ENCODE measurements around the gene ADCY1.

ADCY1 gene

DNA sequence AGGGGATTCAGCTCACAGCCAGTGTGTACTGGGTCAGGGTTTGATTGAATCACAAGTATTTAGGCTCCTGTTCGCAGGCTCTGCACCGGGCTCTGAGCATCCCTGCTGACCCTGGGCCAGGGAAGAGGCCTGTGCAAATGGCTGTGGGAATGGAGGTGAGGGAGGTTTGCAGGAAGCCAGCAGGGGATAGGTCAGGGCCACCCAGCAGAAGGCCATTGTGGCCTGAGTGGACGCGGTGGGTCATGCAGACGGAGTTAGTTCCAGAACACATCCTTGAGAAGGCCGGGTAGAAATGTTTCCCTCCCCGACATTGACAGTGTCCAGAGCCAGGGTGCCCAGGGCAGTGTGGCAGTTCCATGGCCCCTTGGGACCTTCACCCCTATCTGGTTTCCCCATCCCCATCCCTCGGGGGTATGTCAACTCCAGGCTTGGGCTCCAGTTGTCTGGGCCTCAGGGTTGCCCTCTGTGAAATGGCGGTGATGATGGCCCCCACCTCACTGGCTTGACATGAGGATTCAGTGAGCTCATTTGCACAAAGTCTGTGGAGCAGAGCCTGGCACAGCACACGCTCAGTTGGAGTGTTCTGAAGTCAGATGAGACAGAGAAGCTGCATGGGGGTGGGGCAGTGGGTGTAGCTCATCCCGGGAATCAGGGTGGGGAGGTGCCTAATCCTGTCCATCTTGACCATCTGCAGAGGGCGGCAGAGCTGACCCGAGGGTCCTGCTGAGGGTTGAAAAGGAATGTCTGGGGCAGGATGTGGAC is 107.6 kb downstream of the ADCY1 start:
- no peak for DNase-seq

- DNase-seq: no peak
Observed at GRCh38 chr7:45682358-45682735, 108.2 kb downstream of the ADCY1 start.

DNA sequence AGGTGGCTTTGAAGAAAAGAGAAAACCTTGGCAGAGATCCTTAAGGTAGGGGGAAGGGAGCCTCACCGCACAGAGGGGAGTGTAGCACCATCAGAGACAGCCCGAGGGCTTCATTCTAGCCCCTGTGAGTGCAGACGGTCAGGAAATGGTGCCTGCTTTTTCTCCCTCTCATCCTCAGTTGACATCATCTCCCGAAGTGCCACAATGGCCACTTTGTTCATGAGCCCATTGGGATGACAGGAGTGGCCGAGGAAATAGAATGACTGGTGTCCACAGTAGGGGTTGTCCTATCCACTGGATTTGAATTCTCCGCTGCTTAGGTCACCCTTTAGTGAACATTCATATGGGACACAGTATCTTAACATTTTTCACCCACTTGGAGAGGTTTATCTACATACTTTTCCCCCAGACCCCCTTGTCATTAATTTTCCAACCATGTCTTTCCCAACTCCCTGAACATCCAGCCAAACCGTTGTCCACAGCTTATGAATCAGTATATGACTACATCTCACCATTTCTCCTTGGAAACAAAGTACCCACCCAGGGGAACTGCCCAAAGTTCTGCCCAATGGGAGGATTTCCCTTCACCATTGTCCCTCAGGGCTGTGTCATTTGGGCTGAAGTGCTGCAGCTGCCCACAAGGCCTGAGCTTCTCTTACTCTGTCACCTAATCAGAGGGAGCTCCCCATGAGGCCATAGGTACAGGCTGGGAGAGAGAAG is 108.8 kb downstream of the ADCY1 start:
- no peak for DNase-seq

DNA sequence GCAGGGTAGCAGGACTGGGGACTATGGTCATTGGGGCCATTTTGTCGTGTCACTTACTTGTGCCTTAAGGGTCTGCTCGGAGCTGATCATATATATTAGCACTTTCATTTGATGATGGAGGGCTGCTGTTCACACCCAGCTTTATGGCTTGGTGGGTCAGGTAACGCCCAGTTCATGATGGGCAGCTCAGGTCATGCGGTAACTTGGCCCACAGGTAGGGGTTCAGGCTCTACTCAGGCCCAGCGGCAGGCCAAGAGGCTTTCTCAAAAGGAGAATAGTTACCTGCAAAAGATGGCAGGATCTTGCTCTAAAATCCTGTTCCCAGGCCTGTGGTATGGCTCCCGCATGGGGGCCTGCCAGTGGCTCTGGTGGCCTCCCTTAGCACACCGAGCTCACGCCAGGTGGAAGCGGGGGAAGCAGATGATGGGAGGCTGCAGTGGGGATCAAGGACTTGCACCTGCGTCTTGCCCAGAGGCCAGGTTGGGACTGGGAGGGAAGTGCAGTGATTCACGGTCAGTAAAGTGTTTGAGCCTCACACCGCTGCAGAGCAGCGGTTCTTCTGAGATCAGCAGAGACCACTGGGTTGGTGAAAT is 109.5 kb downstream of the ADCY1 start:
- DNase-seq: no peak

GRCh38 chr7:45684910-45685618 is 110.9 kb downstream of the ADCY1 start:
- DNase-seq: no peak

- DNase-seq: no peak
Observed at GRCh38 chr7:45685619-45686240, 111.6 kb downstream of the ADCY1 start.

DNA sequence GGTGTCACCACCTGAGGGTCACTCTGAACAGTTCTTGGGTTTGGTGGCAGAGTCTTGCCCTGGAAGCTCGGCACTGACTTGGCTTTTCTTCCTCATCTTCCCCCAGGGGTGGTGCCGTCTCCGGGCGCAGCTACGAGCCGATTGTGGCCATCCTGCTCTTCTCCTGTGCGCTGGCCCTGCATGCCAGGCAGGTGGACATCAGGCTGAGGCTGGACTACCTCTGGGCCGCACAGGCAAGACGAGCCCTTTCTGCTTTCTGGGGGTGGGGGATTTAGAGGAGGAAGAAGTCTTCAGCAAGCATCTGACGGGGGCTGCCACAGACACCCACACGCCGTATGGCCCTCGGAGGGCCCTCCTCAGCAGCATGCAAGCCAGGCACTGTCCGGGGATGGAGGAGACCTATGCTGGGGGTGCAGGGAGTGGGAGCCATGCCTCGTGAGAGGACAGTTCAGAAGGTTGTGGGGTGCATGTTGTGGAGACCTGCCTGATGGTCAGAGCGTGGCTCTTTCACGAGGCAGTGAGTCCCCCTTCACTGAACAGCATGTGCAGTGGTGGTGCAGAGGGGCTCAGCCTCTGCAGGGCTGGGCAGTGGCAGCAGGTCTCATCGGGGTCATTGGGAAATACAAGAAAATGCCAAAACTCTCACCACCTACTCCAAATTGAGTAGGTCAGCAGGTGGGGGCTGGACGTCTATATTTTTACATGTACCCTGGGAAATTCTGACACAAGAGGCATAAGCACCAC is 112.4 kb downstream of the ADCY1 start:
- no peak for DNase-seq

DNA sequence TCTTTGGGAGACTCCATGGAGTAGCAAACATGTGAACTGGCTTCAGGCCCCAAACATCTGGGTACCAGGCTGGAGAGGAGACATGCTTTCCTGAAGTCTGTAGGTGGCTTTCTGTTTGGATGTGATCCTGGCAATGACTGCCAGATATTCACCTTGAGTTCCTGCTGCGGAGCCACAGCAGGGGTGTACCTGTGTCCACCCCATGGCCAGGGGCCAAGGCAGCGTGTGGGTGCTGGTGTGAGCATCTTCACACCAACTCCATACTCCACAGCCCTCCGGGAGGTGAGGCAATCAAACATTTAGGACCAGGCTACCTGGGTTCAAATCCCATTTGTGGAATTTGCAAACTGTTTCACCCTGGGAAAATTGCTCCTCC is 113.0 kb downstream of the ADCY1 start:
- no peak for DNase-seq

GRCh38 chr7:45687721-45688120 is 113.6 kb downstream of the ADCY1 start:
- no peak for DNase-seq

GRCh38 chr7:45688382-45688781 is 114.2 kb downstream of the ADCY1 start:
- DNase-seq: no peak

GRCh38 chr7:45689011-45689796 is 115.0 kb downstream of the ADCY1 start:
- DNase-seq: no peak

DNA sequence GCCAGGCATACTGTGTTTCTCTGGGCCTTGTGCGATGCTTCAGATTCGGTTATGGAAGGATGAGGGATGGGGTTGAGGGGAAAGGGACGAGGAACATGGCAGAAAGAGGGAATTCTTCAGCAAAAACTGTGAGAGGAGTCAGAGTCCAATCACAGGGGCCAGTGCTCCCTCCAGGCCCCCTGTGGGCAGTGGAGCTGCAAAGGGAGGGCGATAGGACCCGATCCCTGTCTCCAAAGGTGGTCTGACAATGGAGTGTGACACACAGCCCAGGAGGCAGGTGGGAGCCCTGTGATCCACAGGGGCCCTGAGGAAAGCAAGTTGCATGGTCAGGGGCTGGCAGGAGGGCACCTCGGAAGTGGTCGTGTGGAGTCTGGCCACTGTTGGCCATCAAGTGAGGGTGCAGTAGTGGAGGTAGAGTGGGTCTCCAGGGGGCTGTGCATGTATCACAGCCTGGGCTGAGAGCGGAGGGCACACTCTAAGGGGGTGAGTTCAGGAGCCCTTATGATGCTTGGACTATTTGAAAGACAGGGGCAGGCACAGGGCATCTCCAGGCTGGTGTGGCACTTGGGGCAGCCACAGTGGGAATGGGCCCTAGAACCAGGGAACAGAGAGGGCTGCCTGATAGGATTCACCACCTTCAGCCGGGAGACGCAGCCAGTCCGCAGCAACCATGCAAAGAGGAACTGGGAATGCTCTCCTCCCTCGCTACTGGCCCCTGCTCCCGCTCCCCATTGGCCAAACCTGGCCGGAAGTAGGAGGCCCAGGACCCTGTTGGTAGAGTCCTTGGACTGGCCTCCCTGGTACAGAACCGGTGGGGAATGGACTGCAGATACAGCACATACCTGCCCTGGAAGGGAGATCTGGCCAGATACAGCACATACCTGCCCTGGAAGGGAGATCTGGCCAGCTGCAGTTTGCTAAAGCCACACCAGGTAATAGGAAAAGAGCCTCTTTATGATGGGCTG is 115.9 kb downstream of the ADCY1 start:
- DNase-seq: no peak

DNA sequence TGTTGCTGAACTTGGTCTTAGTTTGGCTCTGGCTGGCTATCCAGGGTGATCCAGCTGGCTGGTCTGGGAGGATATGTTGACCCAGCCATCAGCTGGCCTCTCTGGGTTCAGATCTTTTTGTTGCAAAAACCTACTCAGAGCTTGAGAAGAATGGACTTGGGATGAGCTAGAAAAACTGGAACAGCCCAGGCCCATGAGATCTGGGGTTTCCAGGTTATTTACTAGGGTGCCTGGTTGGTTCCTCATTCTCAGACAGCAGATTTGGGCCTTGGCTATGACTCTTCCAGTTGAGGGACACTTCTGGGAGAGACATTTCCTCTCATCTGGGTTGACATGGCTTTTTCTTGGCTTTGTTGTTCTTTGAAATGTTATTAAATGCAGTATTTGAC is 116.6 kb downstream of the ADCY1 start:
- DNase-seq: no peak

- no peak for DNase-seq
Observed at GRCh38 chr7:45691155-45691656, 117.0 kb downstream of the ADCY1 start.

GRCh38 chr7:45692031-45692430 is 117.9 kb downstream of the ADCY1 start:
- DNase-seq: no peak

GRCh38 chr7:45695249-45695995 is 121.3 kb downstream of the ADCY1 start:
- DNase-seq: no peak

GRCh38 chr7:45696476-45696875 is 122.3 kb downstream of the ADCY1 start:
- no peak for DNase-seq

- DNase-seq: no peak
Observed at GRCh38 chr7:45697576-45698136, 123.5 kb downstream of the ADCY1 start.

All from Kasumi-1 (cell line).